DMS153 treated with DMSO at 0.1 percent for 48 hours (cell line): ENCODE data around the gene OR5D18.
"Not testable (repeated sequence)": the region's sequence is repeated elsewhere in the genome, so short reads cannot be mapped to it uniquely, and the experiment has no call there.

Experiments used
- DNase-seq: peaks from one replicate; lab custom pipeline; 2025; ENCODE audit not compliant: unreplicated experiment; lab: John Stamatoyannopoulos, UW

The OR5D18 gene

GRCh38 chr11:55819330-55819729 lies at the start of gene OR5D18:
TSS of gene OR5D18 (plus strand) at chr11:55819630. CDS start at chr11:55819630, 0 bp downstream.
- DNase-seq: no peak

GRCh38 chr11:55773138-55773537 lies 46.3 kb upstream of the OR5D18 start, which contains the start of gene OR5D13:
TSS of gene OR5D13 (plus strand) at chr11:55773438. CDS start at chr11:55773438, 0 bp downstream.
- no peak for DNase-seq

GRCh38 chr11:55791606-55792005 lies 27.8 kb upstream of the OR5D18 start:
- no peak for DNase-seq

GRCh38 chr11:55793321-55793720 lies 26.1 kb upstream of the OR5D18 start:
- no peak for DNase-seq

- no peak for DNase-seq
These were observed 24.2 kb upstream of the OR5D18 start, which contains the start of gene OR5D14 for GRCh38 chr11:55795256-55795655. TSS of gene OR5D14 (plus strand) at chr11:55795556. CDS start at chr11:55795556, 0 bp downstream.

- no peak for DNase-seq
These were observed 13.2 kb upstream of the OR5D18 start for GRCh38 chr11:55806248-55806647.

GRCh38 chr11:55811067-55811466 lies 8.4 kb upstream of the OR5D18 start, which contains the start of gene OR5L1:
TSS of gene OR5L1 (plus strand) at chr11:55811367. CDS start at chr11:55811467, 100 bp downstream.
- DNase-seq: no peak

GRCh38 chr11:55826919-55827318 lies 7.5 kb downstream of the OR5D18 start, which contains the start of gene OR5L2:
TSS of gene OR5L2 (plus strand) at chr11:55827219. CDS start at chr11:55827219, 0 bp downstream.
- no peak for DNase-seq

- no peak for DNase-seq
These were observed 19.0 kb downstream of the OR5D18 start, which contains the start of gene OR5D16 for GRCh38 chr11:55838452-55838851. TSS of gene OR5D16 (plus strand) at chr11:55838752. CDS start at chr11:55838752, 0 bp downstream.

- DNase-seq: no peak
These were observed 28.0 kb downstream of the OR5D18 start for GRCh38 chr11:55847453-55847852.

GRCh38 chr11:55849037-55849436 lies 29.6 kb downstream of the OR5D18 start:
- DNase-seq: no peak

GRCh38 chr11:55852141-55852540 lies 32.7 kb downstream of the OR5D18 start:
- DNase-seq: no peak

- no peak for DNase-seq
These were observed 35.3 kb downstream of the OR5D18 start for GRCh38 chr11:55854704-55855103.

GRCh38 chr11:55867354-55867753 lies 47.9 kb downstream of the OR5D18 start:
- DNase-seq: not testable (repeated sequence)
